ENCODE measurements around the gene BEND2. TPM values are rescaled to one million over a fixed set of nuclear protein-coding genes. Genes with fewer than 3 reads are reported as not detected.

Gene BEND2
- total RNA-seq, 1 donor from 2014 or later = not detected

DNA sequence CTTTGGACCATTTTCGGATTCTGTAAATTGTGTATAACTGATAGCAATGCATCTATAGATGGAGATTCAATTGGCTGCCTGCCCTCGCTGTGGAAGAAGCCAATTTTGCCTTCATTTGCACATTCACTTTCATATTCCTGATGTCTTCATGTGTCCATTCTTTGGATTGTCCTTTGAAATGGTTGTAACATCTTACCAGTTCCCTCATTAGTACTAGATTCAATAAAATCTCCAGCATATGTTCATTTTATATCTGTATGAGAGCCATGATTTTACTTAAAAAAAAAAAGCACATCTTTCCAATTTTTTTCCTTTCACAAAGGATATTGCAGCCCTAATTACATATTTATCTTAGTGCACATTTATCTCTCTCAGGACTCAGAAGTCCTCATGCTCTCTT, 61.7 kb downstream of the BEND2 start:
- H3K27ac ChIP-seq = no peak overlapping the region

DNA sequence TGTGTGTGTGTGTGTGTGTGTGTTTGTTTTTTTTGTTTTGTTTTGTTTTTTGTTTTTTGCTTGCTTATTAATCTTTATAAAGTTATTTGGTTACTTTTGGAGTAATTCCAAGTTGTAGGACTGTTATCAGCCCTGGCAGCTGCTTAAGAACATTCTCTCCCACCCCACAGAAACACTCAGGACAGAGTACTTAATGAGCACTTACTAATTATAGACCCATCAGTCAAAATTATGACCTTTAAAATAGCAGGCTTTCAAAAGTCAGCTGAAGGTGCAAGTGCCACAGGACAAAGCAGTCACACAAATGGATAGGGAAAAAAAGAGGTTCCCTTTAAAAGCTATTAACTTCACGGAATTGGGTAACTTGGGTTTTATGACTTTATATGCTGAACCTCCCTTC, 69.0 kb downstream of the BEND2 start:
- intact Hi-C loops (cut with DNase I) = no loop called here
- Histone ChIP-seq H3K4me1 (no peaks in the 10 kb centered on the region), H3K36me3 (no peaks in the 10 kb centered on the region), H3K27ac (no peak overlapping the region), H3K9me3 (no peaks in the 10 kb centered on the region), H3K4me3 (no peak overlapping the region), H3K27me3 (no peaks in the 10 kb centered on the region)
- DNase-seq (ENCODE audit: low spot score in 2 of 2) = no peak
- TF ChIP-seq, protein P1, sequence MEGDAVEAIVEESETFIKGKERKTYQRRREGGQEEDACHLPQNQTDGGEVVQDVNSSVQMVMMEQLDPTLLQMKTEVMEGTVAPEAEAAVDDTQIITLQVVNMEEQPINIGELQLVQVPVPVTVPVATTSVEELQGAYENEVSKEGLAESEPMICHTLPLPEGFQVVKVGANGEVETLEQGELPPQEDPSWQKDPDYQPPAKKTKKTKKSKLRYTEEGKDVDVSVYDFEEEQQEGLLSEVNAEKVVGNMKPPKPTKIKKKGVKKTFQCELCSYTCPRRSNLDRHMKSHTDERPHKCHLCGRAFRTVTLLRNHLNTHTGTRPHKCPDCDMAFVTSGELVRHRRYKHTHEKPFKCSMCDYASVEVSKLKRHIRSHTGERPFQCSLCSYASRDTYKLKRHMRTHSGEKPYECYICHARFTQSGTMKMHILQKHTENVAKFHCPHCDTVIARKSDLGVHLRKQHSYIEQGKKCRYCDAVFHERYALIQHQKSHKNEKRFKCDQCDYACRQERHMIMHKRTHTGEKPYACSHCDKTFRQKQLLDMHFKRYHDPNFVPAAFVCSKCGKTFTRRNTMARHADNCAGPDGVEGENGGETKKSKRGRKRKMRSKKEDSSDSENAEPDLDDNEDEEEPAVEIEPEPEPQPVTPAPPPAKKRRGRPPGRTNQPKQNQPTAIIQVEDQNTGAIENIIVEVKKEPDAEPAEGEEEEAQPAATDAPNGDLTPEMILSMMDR (IDR thresholded peaks at IDR 0.05) = no peak

More for the DNA sequence above, 61.7 kb downstream of the BEND2 start:
- intact Hi-C loops (cut with DNase I) = no loop called here
- Histone ChIP-seq H3K36me3 (no peaks in the 10 kb centered on the region), H3K27me3 (no peaks in the 10 kb centered on the region), H3K4me3 (no peak overlapping the region), H3K4me1 (no peaks in the 10 kb centered on the region), H3K9me3 (no peaks in the 10 kb centered on the region)
- TF ChIP-seq, protein P1 (IDR thresholded peaks at IDR 0.05) = no peak
- no peak for DNase-seq (ENCODE audit: low spot score in 2 of 2)

DNA sequence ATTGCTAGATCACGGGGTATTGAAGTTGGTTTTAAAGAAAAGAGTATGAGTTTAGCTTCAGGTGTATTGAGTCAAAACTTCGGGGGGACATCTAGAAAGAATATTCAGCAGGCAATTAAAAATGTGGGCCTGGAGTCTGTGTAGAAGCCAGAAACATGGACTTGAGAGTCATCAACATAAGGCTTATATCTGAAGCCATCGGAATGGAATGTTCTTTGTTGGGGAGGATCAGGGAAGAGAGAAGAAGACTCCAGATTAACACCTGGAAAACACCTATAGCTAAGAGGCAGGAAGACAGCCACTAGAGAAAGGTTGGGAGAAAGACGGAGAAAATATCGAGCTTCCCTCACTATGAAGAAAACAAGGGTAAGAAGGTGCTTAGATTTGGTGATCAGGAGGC, 69.5 kb downstream of the BEND2 start:
- intact Hi-C loops (cut with DNase I) = no loop called here

DNA sequence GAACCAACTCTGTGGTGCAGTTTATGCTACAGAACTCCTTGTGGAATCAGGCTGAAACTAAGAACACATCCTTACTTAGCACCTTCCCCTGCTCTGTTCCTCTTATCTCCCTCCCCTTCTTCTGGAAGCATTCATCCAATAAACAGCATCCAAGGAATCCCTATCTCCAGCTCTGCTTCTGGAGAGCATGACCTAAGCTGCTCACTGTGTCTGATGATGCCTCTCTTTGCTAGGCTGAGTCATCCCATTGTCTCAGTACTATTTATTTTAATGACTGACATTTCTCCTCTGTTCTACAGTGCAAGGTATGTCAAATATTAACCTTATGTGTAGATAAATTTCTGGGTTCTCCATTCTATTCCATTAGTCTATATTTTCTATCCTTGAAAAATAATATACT, 71.2 kb downstream of the BEND2 start:
- TF ChIP-seq, protein P1 (IDR thresholded peaks at IDR 0.05) = no peak
- Histone ChIP-seq H3K4me1 (no peaks in the 10 kb centered on the region), H3K36me3 (no peaks in the 10 kb centered on the region), H3K27ac (no peak overlapping the region), H3K4me3 (no peak overlapping the region), H3K27me3 (no peaks in the 10 kb centered on the region), H3K9me3 (no peaks in the 10 kb centered on the region)
- intact Hi-C loops (cut with DNase I) = no loop called here
- DNase-seq (ENCODE audit: low spot score in 2 of 2) = no peak

More for the DNA sequence above, 69.5 kb downstream of the BEND2 start:
- no peaks in the 10 kb centered on the region for H3K9me3 ChIP-seq
- no peaks in the 10 kb centered on the region for H3K27me3 ChIP-seq
- H3K27ac ChIP-seq = no peak overlapping the region
- no peaks in the 10 kb centered on the region for H3K4me1 ChIP-seq
- H3K36me3 ChIP-seq = no peaks in the 10 kb centered on the region
- TF ChIP-seq, protein P1 (IDR thresholded peaks at IDR 0.05) = no peak
- no peak for DNase-seq (ENCODE audit: low spot score in 2 of 2)
- H3K4me3 ChIP-seq = no peak overlapping the region

DNA sequence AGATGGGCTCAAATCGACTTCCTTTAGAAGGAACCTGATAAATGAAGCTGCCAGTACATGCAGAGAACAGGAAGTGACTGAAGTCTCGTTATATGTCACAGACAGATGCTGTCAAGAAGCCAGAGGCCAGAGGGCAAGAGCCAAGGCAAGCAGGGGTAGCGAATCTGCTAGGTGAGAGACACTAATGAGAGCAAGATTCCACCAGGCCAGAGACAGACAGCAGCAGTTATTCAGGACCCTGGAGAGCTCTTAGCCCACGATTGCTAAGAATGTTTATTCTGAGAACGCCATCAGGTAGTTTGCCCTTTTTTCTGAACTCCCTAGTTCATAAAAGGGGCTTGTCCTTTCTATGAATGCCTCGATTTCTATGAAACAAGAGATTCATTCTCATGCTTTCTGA, 73.7 kb downstream of the BEND2 start:
- no peak overlapping the region for H3K27ac ChIP-seq
- DNase-seq (ENCODE audit: low spot score in 2 of 2) = no peak
- no peaks in the 10 kb centered on the region for H3K9me3 ChIP-seq
- no peaks in the 10 kb centered on the region for H3K36me3 ChIP-seq
- H3K4me1 ChIP-seq = no peaks in the 10 kb centered on the region
- TF ChIP-seq, protein P1 (IDR thresholded peaks at IDR 0.05) = no peak
- H3K4me3 ChIP-seq = no peak overlapping the region
- intact Hi-C loops (cut with DNase I) = no loop called here
- H3K27me3 ChIP-seq = no peaks in the 10 kb centered on the region

DNA sequence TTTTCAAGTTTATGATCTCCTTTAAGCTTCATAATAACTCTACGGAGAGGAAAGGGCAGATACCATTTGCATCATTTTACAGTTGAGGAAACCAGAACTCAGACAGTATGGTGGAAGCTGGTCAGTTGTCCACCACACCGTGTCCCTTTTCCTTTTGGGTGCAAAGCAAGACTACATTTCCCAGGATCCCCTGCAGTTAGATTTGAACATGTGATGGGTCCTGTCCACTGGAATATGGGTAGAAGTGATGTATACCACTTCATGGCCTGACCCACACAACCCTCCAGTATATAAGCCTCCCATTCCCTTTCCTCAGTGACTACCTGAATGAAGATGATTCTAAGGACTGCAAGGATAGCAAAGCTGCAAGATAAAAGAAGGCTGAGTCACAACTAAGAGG, 74.7 kb downstream of the BEND2 start:
- Histone ChIP-seq H3K27me3 (no peaks in the 10 kb centered on the region), H3K4me3 (no peak overlapping the region), H3K36me3 (no peaks in the 10 kb centered on the region), H3K27ac (no peak overlapping the region), H3K4me1 (no peaks in the 10 kb centered on the region), H3K9me3 (no peaks in the 10 kb centered on the region)
- DNase-seq (ENCODE audit: low spot score in 2 of 2) = no peak
- intact Hi-C loops (cut with DNase I) = no loop called here
- TF ChIP-seq, protein P1 (IDR thresholded peaks at IDR 0.05) = no peak
